SJSA1 (cell line): ENCODE measurements around the gene LAMA4. TPM values are rescaled to one million over a fixed set of nuclear protein-coding genes. Genes with fewer than 3 reads are reported as not detected.

Source experiments
- DNase-seq, 2 experiments: peaks; one replicate each; pipeline ENCODE4 v3.0.0-alpha.2; 2015 to 2020; ENCODE audit warnings: low spot score in 2 of 2, low read depth in 1 of 2
- H3K27ac ChIP-seq: fragments of 250-450 bp; sonication (Bioruptor Pico); 2 replicates; pipeline ENCODE4 v1.5.1; 2020; ENCODE audit warnings: mild to moderate bottlenecking, moderate library complexity
- H3K27me3 ChIP-seq: fragments of 250-450 bp; sonication (Bioruptor Pico); replicated peaks from 2 replicates; pipeline ENCODE4 v1.5.1; 2020; ENCODE audit warnings: mild to moderate bottlenecking, moderate library complexity
- H3K36me3 ChIP-seq: fragments of 250-450 bp; sonication (Bioruptor Pico); 2 replicates; pipeline ENCODE4 v1.5.1; 2020; ENCODE audit warnings: mild to moderate bottlenecking
- H3K4me1 ChIP-seq: fragments of 250-450 bp; sonication (Bioruptor Pico); replicated peaks from 2 replicates; pipeline ENCODE4 v1.6.1; 2021; ENCODE audit warnings: mild to moderate bottlenecking
- H3K4me3 ChIP-seq: fragments of 250-450 bp; sonication (Bioruptor Pico); 2 replicates; pipeline ENCODE4 v1.5.1; 2020; ENCODE audit warnings: mild to moderate bottlenecking
- H3K9me3 ChIP-seq: fragments of 250-450 bp; sonication (Bioruptor Pico); replicated peaks from 2 replicates; pipeline ENCODE4 v1.5.1; 2020; ENCODE audit warnings: mild to moderate bottlenecking
- total RNA-seq: library from RNA; depleted of rRNA; stranded (reverse); fragments of >200 nt; shearing (Covaris generic); gene quantifications from 2 replicates; pipeline ENCODE4 v1.2.3, GENCODE V29; 2014

The LAMA4 gene
- total RNA-seq, 1 experiment from 2014 or later = 1.8 TPM

DNA sequence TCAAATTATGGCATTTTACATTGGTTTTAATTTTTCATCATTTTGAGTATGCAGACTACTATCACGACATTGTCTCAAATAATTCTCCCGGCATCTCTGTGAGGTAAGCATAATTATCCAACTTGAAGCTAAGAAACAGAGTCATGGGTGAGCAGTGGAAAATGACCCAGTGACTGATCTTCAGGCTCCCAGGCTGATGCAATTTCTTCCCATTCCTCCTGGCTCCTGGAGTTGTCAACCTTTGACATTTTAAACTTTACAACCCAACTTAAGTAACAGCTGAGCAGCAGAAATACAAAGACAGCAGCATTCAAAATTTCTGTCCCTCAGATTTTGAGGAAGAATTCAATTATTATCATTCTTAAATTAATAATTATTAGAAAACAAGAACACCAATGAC, 13.7 kb upstream of the LAMA4 start:
- H3K4me1 ChIP-seq = peaks cover 13% of the 10 kb centered on the region
- no peaks in the 10 kb centered on the region for H3K36me3 ChIP-seq
- H3K27me3 ChIP-seq = no peaks in the 10 kb centered on the region
- no peaks in the 10 kb centered on the region for H3K9me3 ChIP-seq
- DNase-seq = no peak
- H3K4me3 ChIP-seq = no peak overlapping the region
- no peak overlapping the region for H3K27ac ChIP-seq

DNA sequence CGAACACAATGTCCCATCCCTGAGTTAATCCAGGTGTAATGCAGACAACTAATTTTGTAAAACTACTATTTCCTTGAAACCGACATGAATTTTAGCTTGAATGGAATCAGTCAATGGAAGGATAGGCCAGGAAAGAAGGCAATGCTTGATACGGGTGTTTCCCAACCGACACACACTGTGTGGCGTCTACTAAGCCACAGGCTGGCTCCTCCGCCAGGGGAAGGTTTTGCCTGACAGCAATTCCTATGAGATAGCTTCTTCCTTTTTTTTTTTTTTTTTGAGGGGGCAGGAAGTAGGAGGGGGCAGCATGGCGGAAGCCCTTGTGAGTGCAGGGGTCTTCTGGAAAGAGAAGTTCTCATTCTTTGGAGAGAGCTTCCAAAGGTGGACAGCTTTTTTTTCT, 12.0 kb upstream of the LAMA4 start:
- DNase-seq = no peak
- no peak overlapping the region for H3K27ac ChIP-seq
- H3K9me3 ChIP-seq = no peaks in the 10 kb centered on the region
- H3K4me1 ChIP-seq = peaks cover 13% of the 10 kb centered on the region
- no peaks in the 10 kb centered on the region for H3K36me3 ChIP-seq
- H3K4me3 ChIP-seq = no peak overlapping the region
- no peaks in the 10 kb centered on the region for H3K27me3 ChIP-seq

DNA sequence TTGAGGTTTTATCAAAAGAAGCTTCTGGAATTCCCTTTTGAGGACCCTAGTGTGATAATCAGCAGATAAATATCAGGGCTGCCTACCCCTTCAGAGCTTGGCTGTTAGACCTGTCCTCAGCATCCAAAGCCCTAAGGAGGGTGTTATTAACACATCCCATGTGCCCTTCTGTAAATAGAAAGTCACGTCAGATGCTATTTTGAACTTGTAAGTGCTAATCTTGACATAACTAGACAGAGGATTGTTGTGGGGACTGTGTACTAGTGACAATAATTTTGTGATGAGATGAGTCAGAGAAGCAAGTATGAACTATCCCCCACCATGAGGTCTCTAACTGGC, 4.9 kb upstream of the LAMA4 start:
- H3K4me1 ChIP-seq = peaks cover 4% of the 10 kb centered on the region
- H3K9me3 ChIP-seq = no peaks in the 10 kb centered on the region
- no peaks in the 10 kb centered on the region for H3K27me3 ChIP-seq
- no peaks in the 10 kb centered on the region for H3K36me3 ChIP-seq
- H3K4me3 ChIP-seq = no peak overlapping the region
- DNase-seq = no peak
- no peak overlapping the region for H3K27ac ChIP-seq

DNA sequence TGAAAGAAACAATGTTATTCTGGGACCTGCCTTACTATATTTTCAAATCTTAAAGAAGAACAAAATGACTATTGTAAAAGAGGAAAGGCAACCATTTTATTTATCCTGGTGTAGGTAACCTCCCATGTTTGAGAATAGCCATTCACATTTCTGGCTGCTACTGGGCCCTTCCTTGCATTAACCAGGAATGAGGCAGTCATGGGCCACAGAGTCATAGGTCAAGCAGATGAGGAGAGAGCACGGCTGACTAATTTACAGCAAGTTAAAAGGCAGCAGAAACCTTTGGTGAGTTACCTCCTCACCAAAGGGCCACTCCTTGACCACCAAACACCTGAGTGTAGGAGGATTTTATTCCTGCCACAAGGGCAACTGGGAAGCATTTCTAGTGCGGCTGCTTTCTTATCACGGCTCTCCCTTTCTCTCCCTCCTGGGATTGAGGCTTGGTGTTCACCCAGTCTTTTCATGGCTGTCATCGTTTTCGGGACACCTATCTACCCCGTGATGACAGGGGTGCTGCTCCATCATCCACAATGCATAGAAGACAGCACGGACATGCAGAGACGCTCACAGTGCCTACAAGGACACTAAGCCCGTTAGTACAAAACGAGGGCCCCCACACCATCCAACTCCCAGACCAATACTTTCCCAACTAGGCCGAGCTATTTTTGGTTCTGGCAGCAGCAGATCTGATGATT, 4.4 kb upstream of the LAMA4 start:
- no peaks in the 10 kb centered on the region for H3K27me3 ChIP-seq
- DNase-seq = no peak

DNA sequence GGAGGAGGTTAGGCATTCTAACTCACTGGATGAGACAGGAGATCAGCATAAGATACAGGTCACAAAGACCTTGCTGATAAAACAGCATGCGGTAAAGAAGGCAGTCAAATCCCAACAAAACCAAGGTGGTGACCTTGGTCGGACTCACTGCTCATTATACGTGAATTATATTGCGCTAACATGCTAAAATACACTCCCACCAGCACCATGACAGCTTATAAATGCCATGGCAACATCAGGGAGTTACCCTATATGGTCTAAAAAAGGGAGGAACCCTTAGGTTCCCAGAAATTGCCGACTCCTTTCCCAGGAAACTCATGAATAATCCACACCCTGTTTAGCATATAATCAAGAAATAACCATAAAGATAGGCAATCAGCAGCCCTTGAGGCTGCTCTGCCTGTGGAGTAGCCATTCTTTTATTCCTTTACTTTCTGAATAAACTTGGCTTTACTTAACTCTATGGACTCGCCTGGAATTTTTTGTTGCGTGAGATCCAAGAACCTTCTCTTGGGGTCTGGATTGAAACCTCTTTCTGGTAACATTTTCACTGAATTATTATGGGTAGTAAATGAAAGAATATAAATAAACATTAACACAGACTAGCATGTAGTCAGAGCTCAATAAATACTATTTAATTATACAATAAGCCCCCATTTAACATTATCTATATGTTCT, 3.0 kb upstream of the LAMA4 start:
- no peak for DNase-seq
- H3K9me3 ChIP-seq = no peaks in the 10 kb centered on the region
- no peaks in the 10 kb centered on the region for H3K27me3 ChIP-seq
- no peak overlapping the region for H3K27ac ChIP-seq
- no peaks in the 10 kb centered on the region for H3K36me3 ChIP-seq
- no peak overlapping the region for H3K4me3 ChIP-seq
- peaks cover 18% of the 10 kb centered on the region for H3K4me1 ChIP-seq

More for the DNA sequence above, 4.4 kb upstream of the LAMA4 start:
- H3K36me3 ChIP-seq = no peaks in the 10 kb centered on the region
- H3K4me3 ChIP-seq = no peak overlapping the region
- H3K9me3 ChIP-seq = no peaks in the 10 kb centered on the region
- H3K27ac ChIP-seq = no peak overlapping the region
- H3K4me1 ChIP-seq = peaks cover 9% of the 10 kb centered on the region

DNA sequence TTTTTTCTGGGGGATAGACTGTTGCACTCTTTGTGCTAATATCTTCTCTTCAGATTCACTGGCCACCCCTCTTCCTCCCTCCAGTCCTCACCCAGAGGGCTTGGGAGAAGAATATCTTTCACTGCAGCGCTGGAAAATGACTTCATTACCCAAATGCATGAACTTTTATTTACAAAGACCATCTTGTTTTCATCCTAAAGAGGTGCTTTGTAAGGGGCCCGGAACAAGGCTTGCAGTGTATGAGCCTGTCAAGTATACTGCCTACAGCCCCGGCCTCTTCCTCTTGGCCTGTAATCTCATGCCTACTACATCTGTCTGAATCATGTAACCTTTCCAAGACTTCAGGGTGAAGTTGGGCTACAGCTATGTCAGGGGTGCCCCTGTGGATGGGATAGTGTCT, 554 bp upstream of the LAMA4 start:
- no peak for DNase-seq
- H3K27me3 ChIP-seq = no peaks in the 10 kb centered on the region
- no peaks in the 10 kb centered on the region for H3K36me3 ChIP-seq
- H3K4me3 ChIP-seq = no peak overlapping the region
- H3K4me1 ChIP-seq = peaks cover 18% of the 10 kb centered on the region
- no peak overlapping the region for H3K27ac ChIP-seq
- no peaks in the 10 kb centered on the region for H3K9me3 ChIP-seq

DNA sequence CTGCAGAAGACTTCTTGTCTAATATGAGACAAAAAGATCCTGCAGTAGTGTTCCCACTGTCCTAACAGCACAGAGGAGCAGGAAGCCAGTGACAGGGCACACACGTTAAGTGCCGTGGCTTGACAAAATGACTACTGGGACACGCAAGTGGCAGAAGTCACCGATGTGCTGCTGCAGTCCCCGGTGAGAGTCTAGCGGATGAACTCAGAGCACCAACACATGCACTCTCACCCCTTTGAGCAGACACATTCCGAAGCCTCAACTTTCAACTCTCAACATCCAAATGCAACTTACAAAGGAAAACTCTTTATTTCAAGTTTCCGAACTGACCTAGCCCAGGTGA, 898 bp downstream of the LAMA4 start:
- H3K27ac ChIP-seq = no peak overlapping the region
- H3K27me3 ChIP-seq = no peaks in the 10 kb centered on the region
- DNase-seq = no peak
- no peaks in the 10 kb centered on the region for H3K36me3 ChIP-seq
- H3K4me1 ChIP-seq = peaks cover 18% of the 10 kb centered on the region
- H3K4me3 ChIP-seq = peak overlapping the region; percentile 48
- H3K9me3 ChIP-seq = no peaks in the 10 kb centered on the region

DNA sequence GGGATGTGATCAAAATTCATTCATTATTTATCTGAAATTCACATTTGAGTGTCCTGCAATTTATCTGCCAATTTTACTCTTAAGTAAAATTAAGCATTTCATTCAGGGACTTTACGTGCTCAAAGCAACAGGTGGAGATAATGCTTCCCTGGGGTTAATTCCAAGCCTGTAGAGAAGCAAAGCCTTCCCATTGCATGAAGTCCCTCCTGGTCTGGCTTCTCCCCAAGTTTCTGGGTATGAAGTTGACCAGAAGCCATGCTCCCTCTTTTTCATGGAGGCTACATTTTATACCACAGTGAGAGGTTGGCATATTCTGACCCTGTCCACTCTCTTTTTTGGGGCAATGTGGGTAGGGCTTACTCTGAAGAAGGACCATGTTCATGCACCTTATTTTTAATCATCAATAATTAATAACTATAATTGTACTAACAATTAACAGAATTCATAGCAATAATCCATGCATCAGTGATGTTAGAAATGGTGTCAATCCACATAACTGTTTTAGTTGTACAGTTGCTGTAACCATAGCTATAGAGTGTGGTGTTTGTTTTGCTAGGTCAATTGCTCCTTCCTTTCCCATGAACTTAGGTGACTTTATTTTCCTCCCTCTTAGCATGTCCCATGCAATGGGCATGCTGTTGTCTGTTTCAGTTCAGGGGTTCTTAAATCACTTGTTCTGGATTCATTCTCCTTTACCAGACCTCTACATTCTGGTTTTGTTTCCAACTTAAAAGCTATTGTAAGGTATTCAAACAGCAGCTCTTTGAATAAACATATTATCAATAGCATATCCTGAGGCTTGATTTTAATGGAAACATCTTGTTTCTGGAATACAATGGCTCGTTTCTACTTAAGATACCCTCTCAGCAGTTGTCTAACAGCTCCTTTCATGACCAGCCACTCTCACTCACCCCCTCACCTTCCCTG, 1.5 kb downstream of the LAMA4 start:
- Histone ChIP-seq H3K36me3 (no peaks in the 10 kb centered on the region), H3K9me3 (no peaks in the 10 kb centered on the region), H3K4me1 (peaks cover 18% of the 10 kb centered on the region), H3K27me3 (no peaks in the 10 kb centered on the region), H3K4me3 (peak overlapping the region; percentile 48), H3K27ac (no peak overlapping the region)
- DNase-seq = no peak

DNA sequence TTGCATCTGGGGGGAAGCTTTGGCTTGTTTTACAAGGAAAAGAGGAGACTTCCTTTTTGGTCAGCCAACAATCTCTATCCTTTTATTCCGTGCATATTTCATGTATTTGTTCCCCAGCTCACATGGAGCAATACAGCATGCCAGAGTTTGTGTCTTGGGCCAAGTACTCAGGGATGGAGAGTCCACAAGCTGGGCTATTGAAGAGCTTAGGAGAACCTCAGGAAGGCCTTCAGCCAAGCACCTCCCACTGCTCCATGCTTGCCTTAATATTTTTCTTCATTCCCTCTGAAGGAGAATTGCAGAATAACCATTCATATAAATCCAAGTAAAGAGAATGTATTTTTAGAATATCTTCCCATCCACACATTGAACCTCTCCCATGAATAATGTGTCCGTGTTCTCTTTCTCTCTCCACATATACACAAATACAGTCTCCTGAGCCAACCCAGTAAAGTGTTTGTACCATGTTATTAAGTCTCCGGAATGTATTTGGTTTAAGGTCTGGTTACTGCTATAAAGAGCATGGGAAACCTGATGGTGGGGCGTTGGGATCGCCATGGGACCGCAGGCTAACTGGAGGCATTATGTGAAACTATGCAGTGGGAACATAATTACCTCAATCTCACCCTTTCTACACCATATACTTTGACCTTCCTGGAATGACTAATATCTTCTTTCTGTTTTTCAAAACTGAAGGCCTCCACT, 3.0 kb downstream of the LAMA4 start:
- Histone ChIP-seq H3K27ac (no peak overlapping the region), H3K4me1 (peaks cover 31% of the 10 kb centered on the region), H3K9me3 (no peaks in the 10 kb centered on the region), H3K36me3 (no peaks in the 10 kb centered on the region), H3K4me3 (no peak overlapping the region), H3K27me3 (no peaks in the 10 kb centered on the region)
- DNase-seq = no peak

DNA sequence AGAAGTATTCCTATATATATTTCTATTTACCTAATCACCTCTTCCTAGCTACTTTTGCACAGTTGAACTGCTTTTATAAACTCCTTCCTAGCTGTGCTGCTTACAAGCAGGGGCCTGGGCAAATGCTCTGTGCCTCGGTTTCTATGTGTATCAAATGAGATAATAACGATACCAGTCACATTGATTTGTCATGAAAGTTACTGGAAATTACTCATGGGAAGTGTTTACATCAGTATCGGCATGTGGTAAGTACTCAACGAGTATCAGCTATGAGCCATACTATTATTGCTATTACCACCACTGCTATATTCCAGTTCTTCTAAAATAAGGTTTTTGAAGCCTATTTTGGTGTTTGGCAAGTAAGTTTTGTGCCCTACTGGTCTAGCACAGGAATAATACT, 4.9 kb downstream of the LAMA4 start:
- DNase-seq = no peak

DNA sequence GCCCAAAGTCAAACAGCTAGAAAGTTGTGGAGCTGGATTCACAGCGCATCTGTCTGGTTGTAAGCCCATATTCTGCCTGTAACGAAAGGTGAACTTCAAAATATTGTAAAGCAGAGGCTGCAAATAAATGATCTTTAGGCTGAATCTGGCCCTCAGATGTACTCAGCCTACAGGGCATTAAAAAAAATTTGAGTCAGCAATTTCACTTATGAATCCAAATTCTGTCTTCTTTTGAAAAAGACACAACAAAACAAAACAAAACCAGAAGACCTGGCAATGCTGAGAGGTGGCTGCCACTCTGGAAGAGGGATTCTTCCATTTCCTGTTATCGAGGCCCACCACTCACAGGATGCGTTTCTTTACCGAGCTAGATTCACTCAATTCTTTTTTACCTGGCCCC, 7.1 kb downstream of the LAMA4 start:
- peaks cover 34% of the 10 kb centered on the region for H3K4me1 ChIP-seq
- H3K9me3 ChIP-seq = no peaks in the 10 kb centered on the region
- DNase-seq = no peak
- H3K27ac ChIP-seq = no peak overlapping the region
- no peaks in the 10 kb centered on the region for H3K27me3 ChIP-seq
- no peaks in the 10 kb centered on the region for H3K36me3 ChIP-seq
- no peak overlapping the region for H3K4me3 ChIP-seq

More for the DNA sequence above, 4.9 kb downstream of the LAMA4 start:
- Histone ChIP-seq H3K9me3 (no peaks in the 10 kb centered on the region), H3K27ac (no peak overlapping the region), H3K4me1 (peaks cover 47% of the 10 kb centered on the region), H3K4me3 (no peak overlapping the region), H3K36me3 (no peaks in the 10 kb centered on the region), H3K27me3 (no peaks in the 10 kb centered on the region)

DNA sequence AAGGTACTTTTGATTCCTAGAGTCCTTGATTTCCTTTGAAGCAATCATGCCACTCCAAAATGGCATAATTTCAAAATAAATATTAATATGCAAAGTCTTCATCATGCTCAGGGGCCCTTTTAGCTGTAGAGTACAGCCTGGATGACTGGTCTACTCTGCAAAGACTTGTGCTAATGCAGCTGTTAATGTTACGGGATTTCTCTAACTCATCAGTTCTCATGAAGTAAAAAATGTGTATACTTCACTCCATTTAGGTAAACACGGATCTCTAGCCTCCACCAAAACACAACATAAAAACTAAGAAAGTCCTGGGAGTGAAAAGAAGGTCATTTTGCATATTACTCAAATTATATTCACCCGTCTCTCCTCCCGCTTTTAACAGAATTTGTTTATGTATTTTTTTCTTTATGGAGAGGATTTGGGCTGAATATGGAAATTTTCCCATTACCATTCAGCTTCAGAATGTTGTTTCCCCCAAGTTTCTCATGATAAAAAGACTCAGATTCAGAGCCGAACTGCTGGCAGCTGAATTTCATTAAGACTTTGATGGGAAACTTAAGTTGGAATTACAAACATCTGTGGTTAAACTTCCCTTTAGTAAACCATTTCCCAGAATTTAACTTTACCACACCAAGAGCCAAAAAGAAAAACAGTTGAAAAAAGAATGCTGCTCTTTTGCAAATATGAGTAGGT, 8.7 kb downstream of the LAMA4 start:
- H3K36me3 ChIP-seq = no peaks in the 10 kb centered on the region
- H3K4me3 ChIP-seq = no peak overlapping the region
- peaks cover 34% of the 10 kb centered on the region for H3K4me1 ChIP-seq
- no peaks in the 10 kb centered on the region for H3K9me3 ChIP-seq
- peak in 1 of 2 experiments; percentile 74 for DNase-seq
- no peaks in the 10 kb centered on the region for H3K27me3 ChIP-seq
- peak overlapping the region; percentile 57 for H3K27ac ChIP-seq
